ENCODE data around the gene CLEC20A. TPM values are rescaled to one million over a fixed set of nuclear protein-coding genes. Genes with fewer than 3 reads are reported as not detected.
A peak's percentile ranks its signal among the peaks of the same experiment; 100 is the strongest.

The CLEC20A gene
- total and polyA plus RNA-seq, 8 donors: 0.31 TPM; not detected in 7

GRCh38 chr1:178500091-178500770, 3.5 kb upstream of the CLEC20A start:
- WGBS, 5 donors: 67 to 83% (median 72%) methylated on average over 11 of the region's 11 CpGs
- no peak overlapping the region for H3K27ac ChIP-seq
- no peak for DNase-seq
- no peaks in the 10 kb centered on the region for H3K9me3 ChIP-seq
- TF ChIP-seq EP300 (IDR thresholded peaks at IDR 0.05) (no peak), CTCF (IDR thresholded peaks at IDR 0.05) (peak in 2 of 7 experiments; percentile 5 to 6), POLR2A (IDR thresholded peaks at IDR 0.05) (no peak)
- intact Hi-C loops (cut with DNase I; ENCODE audit: low total_unique reads): no loop called here
- H3K27me3 ChIP-seq: no peaks in the 10 kb centered on the region
- H3K4me1 ChIP-seq: peaks cover 0 to 7% (median 0%) of the 10 kb centered on the region in 4 donors
- no peak overlapping the region for H3K4me3 ChIP-seq
- no peaks in the 10 kb centered on the region for H3K36me3 ChIP-seq

GRCh38 chr1:178498896-178499675, 2.3 kb upstream of the CLEC20A start:
- H3K27ac ChIP-seq: no peak overlapping the region
- 72 to 85% (median 80%) methylated on average over 15 to 16 of the region's 16 CpGs for WGBS, 5 donors
- H3K4me1 ChIP-seq: peaks cover 0 to 7% (median 0%) of the 10 kb centered on the region in 4 donors
- intact Hi-C loops (cut with DNase I; ENCODE audit: low total_unique reads): no loop called here
- H3K36me3 ChIP-seq: no peaks in the 10 kb centered on the region
- no peak for DNase-seq
- H3K27me3 ChIP-seq: no peaks in the 10 kb centered on the region
- no peak overlapping the region for H3K4me3 ChIP-seq
- TF ChIP-seq EP300 (IDR thresholded peaks at IDR 0.05) (no peak), POLR2A (IDR thresholded peaks at IDR 0.05) (no peak)
- H3K9me3 ChIP-seq: no peaks in the 10 kb centered on the region

- TF ChIP-seq POLR2A (IDR thresholded peaks at IDR 0.05) (no peak), POLR2AphosphoS5 (IDR thresholded peaks at IDR 0.05) (no peak), CTCF (IDR thresholded peaks at IDR 0.05) (no peak)
- Histone ChIP-seq H3K27me3 (no peaks in the 10 kb centered on the region), H3K27ac (no peak overlapping the region), H3K36me3 (no peaks in the 10 kb centered on the region), H3K4me1 (peaks cover 0 to 7% (median 0%) of the 10 kb centered on the region in 4 donors), H3K4me3 (no peak overlapping the region), H3K9me3 (no peaks in the 10 kb centered on the region)
- 89 to 94% (median 91%) methylated on average over 7 of the region's 7 CpGs for WGBS, 5 donors
- DNase-seq: no peak
- intact Hi-C loops (cut with DNase I; ENCODE audit: low total_unique reads): no loop called here
These were observed 1.2 kb upstream of the CLEC20A start for GRCh38 chr1:178497903-178498478.

- no peak for DNase-seq
- 85 to 92% (median 90%) methylated on average over 10 to 16 of the region's 16 CpGs for WGBS, 5 donors
- Histone ChIP-seq H3K9me3 (no peaks in the 10 kb centered on the region), H3K4me3 (no peak overlapping the region), H3K27ac (no peak overlapping the region), H3K4me1 (peaks cover 0 to 7% (median 0%) of the 10 kb centered on the region in 4 donors), H3K27me3 (no peaks in the 10 kb centered on the region), H3K36me3 (no peaks in the 10 kb centered on the region)
- intact Hi-C loops (cut with DNase I; ENCODE audit: low total_unique reads): no loop called here
- TF ChIP-seq EP300 (IDR thresholded peaks at IDR 0.05) (no peak), CTCF (IDR thresholded peaks at IDR 0.05) (no peak), POLR2A (IDR thresholded peaks at IDR 0.05) (no peak), POLR2AphosphoS5 (IDR thresholded peaks at IDR 0.05) (no peak)
These were observed 889 bp downstream of the CLEC20A start for GRCh38 chr1:178495741-178496409.

All from stomach (tissue), 9 donors.